Gastrocnemius medialis (tissue), 4 donors: ENCODE results near the gene MST1R. TPM values are rescaled to one million over a fixed set of nuclear protein-coding genes. Genes with fewer than 3 reads are reported as not detected.
A peak's percentile ranks its signal among the peaks of the same experiment; 100 is the strongest.

Source experiments
- ATAC-seq, 2 donors: fragments of 150-250 bp; one replicate each; pipeline ENCODE4 v1.9.1; 2016
- DNase-seq, 2 donors: peaks; one replicate each; pipeline ENCODE4 v3.0.0-alpha.2; 2019
- H3K27ac ChIP-seq, 4 donors: fragments of 200-600 bp; sonication (generic); 1 replicate in 1 of 4; 2 replicates in 3 of 4; pipeline ENCODE4 v1.5.1; 2016 to 2018; ENCODE audit warnings: mild to moderate bottlenecking in 2 of 4, moderate library complexity in 1 of 4
- H3K27me3 ChIP-seq, 3 donors: fragments of 200-600 bp; sonication (generic) in 2 of 3; 1 replicate in 1 of 3; 2 replicates in 2 of 3; pipeline versions ENCODE4 v1.5.1 to v1.6.0; 2016 to 2019; ENCODE audit warnings: mild to moderate bottlenecking in 1 of 3, moderate library complexity in 1 of 3
- H3K36me3 ChIP-seq, 2 donors: fragments of 200-600 bp; sonication (generic) in 1 of 2; one replicate each; pipeline ENCODE4 v1.5.1; 2017 to 2018
- H3K4me1 ChIP-seq, 2 donors: fragments of 200-600 bp; sonication (generic) in 1 of 2; one replicate each; pipeline ENCODE4 v1.5.1; 2016 to 2017; ENCODE audit warnings: mild to moderate bottlenecking in 2 of 2
- H3K4me3 ChIP-seq, 4 donors: fragments of 200-600 bp; sonication (generic) in 3 of 4; 1 replicate in 1 of 4; 2 replicates in 3 of 4; pipeline ENCODE4 v1.5.1; 2016 to 2019; ENCODE audit warnings: mild to moderate bottlenecking in 2 of 4
- H3K9me3 ChIP-seq, 3 donors: fragments of 200-600 bp; sonication (generic) in 2 of 3; 1 replicate in 1 of 3; 2 replicates in 2 of 3; pipeline ENCODE4 v1.5.1; 2016 to 2019
- CTCF ChIP-seq, 5 experiments: fragments of 450-650 bp in 3 of 5; fragments of 200-600 bp in 2 of 5; sonication (generic) in 2 of 5; IDR thresholded peaks in 4 of 5; conservative IDR thresholded peaks in 1 of 5; 1 replicate in 4 of 5; 2 replicates in 1 of 5; pipeline ENCODE4 v1.5.1; 2016 to 2019; ENCODE audit warnings: antibody characterized with exemption in 5 of 5, mild to moderate bottlenecking in 3 of 5, moderate library complexity in 3 of 5
- POLR2A ChIP-seq, 2 donors: fragments of 450-650 bp; IDR thresholded peaks; one replicate each; pipeline ENCODE4 v1.6.1; 2017; ENCODE audit warnings: antibody characterized with exemption in 2 of 2, mild to moderate bottlenecking in 2 of 2, moderate library complexity in 2 of 2
- in situ Hi-C, 4 donors: fragments of 200-750 bp; cut with MboI; loops; one replicate each; pipeline versions ENCODE4 v1.15.0 to v1.8.0; 2017; ENCODE audit warnings: low sequenced_read_pairs in 4 of 4
- intact Hi-C: fragments of 100-400 bp; cut with DNase I; formaldehyde crosslinking; loops from one replicate; pipeline ENCODE4 v1.15.1; 2023; ENCODE audit warnings: low total_unique reads
- total RNA-seq, 4 donors: library from RNA; depleted of rRNA; stranded (reverse); fragments of >200 nt; gene quantifications; one replicate each; pipeline versions ENCODE4 v1.1.0 to v1.2.3, GENCODE V29; 2016

Gene MST1R
- total RNA-seq, 4 donors from 2014 or later, result 0.40 to 0.81 (median 0.51) TPM; not detected in 1

DNA sequence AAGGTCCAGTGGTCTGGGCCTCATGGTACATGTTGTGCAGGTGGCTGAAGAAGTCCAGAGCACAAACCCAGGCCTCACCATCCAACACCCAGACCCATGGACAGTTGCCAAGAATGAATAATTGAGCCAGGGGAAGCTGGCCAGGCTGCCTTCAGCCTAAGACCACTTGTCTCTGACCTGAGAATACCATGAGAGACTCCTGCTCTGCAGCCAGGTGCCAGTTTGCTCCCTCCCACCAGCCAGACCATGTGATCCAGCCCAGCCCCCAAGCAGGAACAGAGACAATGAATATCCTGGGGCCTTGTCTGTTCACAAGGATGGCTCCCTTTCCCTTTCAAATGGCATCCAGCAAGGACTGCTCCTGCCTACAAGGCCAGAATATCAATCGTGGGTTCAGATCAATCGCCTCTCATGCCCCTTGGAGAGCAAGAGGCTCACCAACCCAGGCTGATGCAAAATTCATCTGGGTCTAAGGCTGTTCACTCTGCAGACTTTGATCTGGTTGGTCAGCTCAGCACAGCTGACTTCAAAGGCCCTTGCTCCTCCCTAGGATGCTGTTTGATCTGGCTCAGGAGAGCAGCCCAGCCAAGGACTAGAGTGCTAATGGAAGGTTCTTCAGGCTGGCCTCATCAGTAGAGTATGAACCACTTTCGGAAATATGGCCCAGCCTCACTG is 60.7 kb downstream of the MST1R start:
- no peak for DNase-seq

GRCh38 chr3:49841806-49842205 is 61.9 kb downstream of the MST1R start:
- no peak for ATAC-seq
- in situ Hi-C loops (loop anchor here in 2 of 4 donors (5.0 to 25.0 kb wide), 3 partner anchors 35 to 305 kb away; partner anchors contain the start of gene INKA1 (in 1 of the 2)), intact Hi-C loops (loop anchor here (10.0 kb wide), 1 partner anchor 63 kb away; the partner anchor contains the start of gene MST1R)
- Histone ChIP-seq H3K36me3 (no peaks in the 10 kb centered on the region), H3K9me3 (no peaks in the 10 kb centered on the region), H3K4me3 (no peak overlapping the region), H3K27ac (no peak overlapping the region), H3K4me1 (peaks cover 9 to 18% of the 10 kb centered on the region in 2 donors), H3K27me3 (no peaks in the 10 kb centered on the region)
- no peak for DNase-seq
- no peak for TF ChIP-seq POLR2A (IDR thresholded peaks at IDR 0.05)
- no peak for TF ChIP-seq CTCF (IDR thresholded peaks at IDR 0.05 in 4 of 5, conservative IDR thresholded peaks at IDR 0.05 in 1 of 5)

More for the DNA sequence above, 60.7 kb downstream of the MST1R start:
- no peaks in the 10 kb centered on the region for H3K9me3 ChIP-seq
- H3K36me3 ChIP-seq, result no peaks in the 10 kb centered on the region
- H3K27ac ChIP-seq, result no peak overlapping the region
- in situ Hi-C loops, result loop anchor here in 2 of 4 donors (5.0 to 25.0 kb wide), 3 partner anchors 36 to 306 kb away; partner anchors contain the start of gene INKA1 (in 1 of the 2)
- intact Hi-C loops, result loop anchor here (10.0 kb wide), 1 partner anchor 62 kb away; the partner anchor contains the start of gene MST1R
- no peak overlapping the region for H3K4me3 ChIP-seq
- no peaks in the 10 kb centered on the region for H3K27me3 ChIP-seq
- H3K4me1 ChIP-seq, result peaks cover 9 to 18% of the 10 kb centered on the region in 2 donors
- TF ChIP-seq POLR2A (IDR thresholded peaks at IDR 0.05) (no peak), CTCF (IDR thresholded peaks at IDR 0.05 in 4 of 5, conservative IDR thresholded peaks at IDR 0.05 in 1 of 5) (no peak)
- ATAC-seq, result no peak

DNA sequence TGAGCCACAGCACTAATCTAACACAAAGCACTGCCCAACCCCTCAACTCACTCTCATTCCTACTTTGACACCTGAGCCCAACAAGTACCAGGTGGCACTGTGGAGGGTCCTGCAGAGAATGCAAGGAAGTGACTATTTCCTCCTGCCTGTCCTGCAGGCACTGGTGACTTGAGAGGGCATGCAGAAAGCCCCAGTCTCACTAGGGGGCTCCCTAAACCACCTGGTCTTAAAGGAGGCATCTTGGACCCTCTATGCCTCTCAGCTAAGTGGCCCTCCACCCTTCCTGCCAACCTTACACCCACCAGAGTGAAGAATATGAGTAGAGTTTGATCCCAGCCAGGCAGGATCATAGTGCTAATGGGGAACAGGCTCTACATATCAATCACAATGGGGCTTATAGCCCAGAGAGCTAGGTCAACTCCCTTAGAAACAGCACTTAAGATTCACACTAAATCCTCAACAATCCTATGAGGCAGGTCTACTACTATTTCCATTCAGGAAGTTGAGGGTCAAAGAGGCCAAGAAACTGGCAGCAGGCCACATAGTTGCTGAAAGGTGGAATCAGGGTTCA is 62.5 kb downstream of the MST1R start:
- in situ Hi-C loops (loop anchor here in 2 of 4 donors (5.0 to 25.0 kb wide), 3 partner anchors 34 to 304 kb away; partner anchors contain the start of gene INKA1 (in 1 of the 2)), intact Hi-C loops (loop anchor here (10.0 kb wide), 1 partner anchor 64 kb away; the partner anchor contains the start of gene MST1R)
- H3K4me3 ChIP-seq, result no peak overlapping the region
- ATAC-seq (no peak), DNase-seq (no peak)
- peaks cover 9 to 18% of the 10 kb centered on the region in 2 donors for H3K4me1 ChIP-seq
- no peaks in the 10 kb centered on the region for H3K27me3 ChIP-seq
- H3K36me3 ChIP-seq, result no peaks in the 10 kb centered on the region
- TF ChIP-seq CTCF (IDR thresholded peaks at IDR 0.05 in 4 of 5, conservative IDR thresholded peaks at IDR 0.05 in 1 of 5) (peak in 1 of 5 experiments; percentile 27), POLR2A (IDR thresholded peaks at IDR 0.05) (no peak)
- no peak overlapping the region for H3K27ac ChIP-seq
- H3K9me3 ChIP-seq, result no peaks in the 10 kb centered on the region

- no peak for TF ChIP-seq CTCF (IDR thresholded peaks at IDR 0.05 in 4 of 5, conservative IDR thresholded peaks at IDR 0.05 in 1 of 5)
- TF ChIP-seq POLR2A (IDR thresholded peaks at IDR 0.05), result no peak
- Histone ChIP-seq H3K27me3 (no peaks in the 10 kb centered on the region), H3K4me3 (no peak overlapping the region), H3K27ac (peak overlapping the region in 1 of 4 donors; percentile 76), H3K4me1 (peaks cover 9 to 18% of the 10 kb centered on the region in 2 donors), H3K9me3 (no peaks in the 10 kb centered on the region), H3K36me3 (no peaks in the 10 kb centered on the region)
- in situ Hi-C loops (loop anchor here in 2 of 4 donors (5.0 to 25.0 kb wide), 3 partner anchors 33 to 303 kb away; partner anchors contain the start of gene INKA1 (in 1 of the 2)), intact Hi-C loops (loop anchor here (10.0 kb wide), 1 partner anchor 64 kb away; the partner anchor contains the start of gene MST1R)
- ATAC-seq (no peak), DNase-seq (no peak)
Observed at GRCh38 chr3:49840388-49840787, 63.3 kb downstream of the MST1R start.
